ENCODE results near the gene GPRASP2.
"Not testable (repeated sequence)": the region's sequence is repeated elsewhere in the genome, so short reads cannot be mapped to it uniquely, and the experiment has no call there.

Gene GPRASP2
- total RNA-seq: 3.0 to 6.5 reads per million in 2 donors

DNA sequence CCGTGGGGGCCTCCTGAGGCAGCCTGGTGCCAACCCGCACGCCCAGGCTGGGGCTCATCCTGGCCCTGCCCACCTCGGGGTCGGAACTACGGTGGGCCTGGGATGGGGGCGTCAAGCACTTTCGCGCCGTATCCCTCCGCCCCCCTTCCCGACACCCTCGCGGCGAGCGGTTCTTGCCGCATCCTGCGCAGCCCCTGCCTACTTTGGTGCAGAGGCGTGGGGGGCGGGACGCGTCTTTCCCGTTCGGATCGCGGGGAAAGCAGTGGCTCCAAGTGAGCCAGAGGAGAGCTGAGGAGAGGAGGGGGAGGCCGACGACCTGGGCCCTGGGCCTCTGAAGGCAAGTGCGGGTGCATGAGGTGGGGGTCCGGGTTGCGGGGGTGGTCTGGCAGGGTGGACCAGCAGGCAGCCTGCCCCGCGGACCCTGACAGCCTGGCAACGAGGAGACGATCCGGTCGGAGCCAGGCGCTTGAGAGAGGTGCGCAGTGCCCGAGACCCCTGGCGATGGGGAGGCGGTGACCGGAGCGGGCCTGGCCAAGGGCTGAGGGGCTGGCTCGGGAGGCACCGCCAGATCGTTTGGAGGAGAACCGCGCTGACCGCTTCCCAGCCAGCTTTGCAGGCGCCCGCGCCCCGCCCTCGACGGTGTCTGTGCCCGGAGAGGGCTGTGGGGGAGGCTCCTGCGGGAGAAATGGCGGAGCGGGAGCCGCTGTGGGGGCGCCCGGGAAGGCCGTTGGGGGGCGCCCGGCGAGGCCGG lies at the start of gene GPRASP2:
TSS of gene GPRASP2 (plus strand) at position 233 of the 751 bp plus-strand sequence. CDS start 2,422 bp downstream, outside the sequence.
- DNase-seq: peak; percentile 25

DNA sequence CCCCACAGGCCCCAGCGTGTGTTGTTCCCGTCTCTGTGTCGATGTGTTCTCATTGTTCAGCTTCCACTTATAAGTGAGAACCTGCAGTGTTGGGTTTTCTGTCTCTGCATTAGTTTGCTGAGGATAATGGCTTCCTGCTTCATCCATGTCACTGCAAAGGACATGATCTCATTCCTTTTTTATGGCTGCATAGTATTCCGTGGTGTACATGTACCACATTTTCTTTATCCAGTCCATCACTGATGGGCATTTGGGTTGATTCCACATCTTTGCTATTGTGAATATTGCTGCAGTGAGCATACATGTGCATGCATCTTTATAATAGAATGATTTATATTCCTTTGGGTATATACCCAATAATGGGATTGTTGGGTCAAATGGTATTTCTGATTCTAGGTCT lies 48.4 kb upstream of the GPRASP2 start:
- not testable (repeated sequence) for DNase-seq

DNA sequence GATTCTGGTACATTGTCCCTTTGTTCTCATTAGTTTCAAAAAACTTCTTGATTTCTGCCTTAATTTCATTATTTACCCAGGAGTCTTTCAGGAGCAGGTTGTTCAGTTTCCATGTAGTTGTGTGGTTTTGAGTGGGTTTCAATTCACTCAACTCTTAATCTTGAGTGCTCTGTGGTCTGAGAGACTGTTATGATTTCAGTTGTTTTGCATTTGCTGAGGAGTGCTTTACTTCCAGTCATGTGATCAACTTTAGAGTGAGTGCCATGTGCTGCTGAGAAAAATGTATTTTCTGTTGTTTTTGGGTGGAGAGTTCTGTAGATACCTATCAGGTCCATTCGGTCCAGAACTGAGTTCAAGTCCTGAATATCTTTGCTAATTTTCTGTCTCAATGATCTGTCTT lies 45.2 kb upstream of the GPRASP2 start:
- not testable (repeated sequence) for DNase-seq

GRCh38 chrX:102669526-102669925 lies 42.7 kb upstream of the GPRASP2 start:
- no peak for DNase-seq

DNA sequence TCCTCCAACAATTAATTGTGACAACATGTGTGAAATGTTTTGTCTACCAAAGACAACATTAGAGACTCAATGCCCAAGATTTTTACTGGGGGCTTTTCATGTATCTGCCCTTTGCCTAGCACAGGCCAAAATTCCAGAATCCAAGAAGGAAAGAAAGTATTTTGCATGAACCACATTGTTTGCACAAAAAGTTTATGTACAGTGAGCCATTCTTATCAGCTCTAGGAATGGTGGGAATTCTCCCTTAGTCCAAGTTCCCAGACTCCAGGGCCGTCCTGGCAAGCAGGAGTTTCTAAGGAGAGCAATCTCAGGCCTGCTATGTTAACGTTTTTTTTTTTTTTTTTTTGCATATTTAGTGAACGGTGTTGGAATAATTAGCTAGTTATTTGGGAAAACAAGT lies 39.4 kb upstream of the GPRASP2 start:
- DNase-seq: no peak

GRCh38 chrX:102677479-102677878 lies 34.8 kb upstream of the GPRASP2 start:
- DNase-seq: not testable (repeated sequence)

GRCh38 chrX:102684772-102685520 lies 27.3 kb upstream of the GPRASP2 start:
- no peak for DNase-seq

DNA sequence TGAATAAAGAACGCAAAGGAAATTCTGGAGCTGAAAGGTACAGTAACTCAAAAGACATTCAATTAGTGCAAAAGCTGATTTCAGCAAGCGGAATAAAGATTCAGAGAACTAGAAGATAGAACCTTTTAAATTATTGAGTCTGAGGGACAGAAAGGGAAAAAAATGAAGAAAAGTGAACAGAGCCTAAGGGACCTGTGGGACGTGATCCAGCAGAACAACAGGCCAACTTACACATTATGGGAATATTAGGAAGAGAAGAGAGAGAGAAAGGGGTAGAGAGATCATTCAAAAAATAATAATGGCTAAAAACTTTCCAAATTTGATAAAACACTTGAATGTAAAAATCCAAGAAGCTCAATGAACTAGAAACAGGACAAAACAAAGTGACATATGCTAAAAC lies 17.5 kb upstream of the GPRASP2 start:
- no peak for DNase-seq

- no peak for DNase-seq
Measured at GRCh38 chrX:102696306-102696705, 15.9 kb upstream of the GPRASP2 start.

DNA sequence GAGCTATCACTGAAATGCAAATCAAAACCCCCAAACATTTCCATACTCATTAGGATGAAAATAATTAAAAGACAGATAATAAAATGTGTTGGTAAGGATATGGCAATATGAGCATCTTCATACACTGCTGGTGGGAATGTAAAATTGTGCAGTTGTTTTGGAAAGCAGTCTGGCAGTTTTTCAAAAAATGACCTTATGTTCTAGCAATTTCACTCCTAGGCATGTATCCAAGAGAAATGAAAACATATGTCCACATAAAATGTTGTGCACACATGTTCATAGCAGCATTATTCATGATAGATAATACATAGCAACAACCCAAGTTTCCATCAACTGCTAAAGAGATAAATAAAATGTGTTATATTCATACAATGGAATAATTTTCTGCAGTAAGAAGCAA lies 14.8 kb upstream of the GPRASP2 start:
- DNase-seq: no peak

GRCh38 chrX:102708900-102709299 lies 3.3 kb upstream of the GPRASP2 start:
- DNase-seq: no peak

DNA sequence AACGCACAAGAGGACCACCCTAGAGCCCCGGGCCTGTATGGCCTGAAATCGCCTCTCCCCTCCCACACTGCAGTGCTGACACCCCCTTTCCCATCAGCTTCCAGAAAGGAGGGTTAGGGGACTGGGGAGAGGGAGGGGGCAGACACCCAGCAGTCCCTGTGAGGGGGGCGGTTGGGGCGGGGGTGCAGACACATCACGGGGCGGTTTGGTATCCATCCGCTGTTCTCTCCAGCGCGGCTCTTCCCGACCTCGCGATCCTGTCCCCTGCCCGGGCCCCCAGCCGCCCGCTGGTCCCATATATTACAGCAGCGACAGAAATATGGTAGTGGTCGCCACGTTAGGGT lies 404 bp upstream of the GPRASP2 start:
- no peak for DNase-seq

GRCh38 chrX:102712981-102713625 lies 855 bp downstream of the GPRASP2 start:
- no peak for DNase-seq

DNA sequence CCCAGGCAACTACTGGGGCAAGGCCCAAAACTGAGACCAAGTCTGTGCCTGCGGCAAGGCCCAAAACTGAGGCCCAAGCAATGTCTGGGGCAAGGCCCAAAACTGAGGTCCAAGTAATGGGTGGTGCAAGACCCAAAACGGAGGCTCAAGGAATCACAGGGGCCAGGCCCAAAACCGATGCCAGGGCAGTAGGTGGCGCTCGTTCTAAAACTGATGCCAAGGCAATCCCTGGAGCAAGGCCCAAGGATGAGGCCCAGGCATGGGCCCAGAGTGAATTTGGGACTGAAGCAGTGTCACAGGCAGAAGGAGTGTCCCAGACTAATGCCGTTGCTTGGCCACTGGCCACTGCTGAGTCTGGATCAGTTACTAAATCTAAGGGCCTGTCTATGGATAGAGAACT lies 2.7 kb downstream of the GPRASP2 start:
- no peak for DNase-seq

DNA sequence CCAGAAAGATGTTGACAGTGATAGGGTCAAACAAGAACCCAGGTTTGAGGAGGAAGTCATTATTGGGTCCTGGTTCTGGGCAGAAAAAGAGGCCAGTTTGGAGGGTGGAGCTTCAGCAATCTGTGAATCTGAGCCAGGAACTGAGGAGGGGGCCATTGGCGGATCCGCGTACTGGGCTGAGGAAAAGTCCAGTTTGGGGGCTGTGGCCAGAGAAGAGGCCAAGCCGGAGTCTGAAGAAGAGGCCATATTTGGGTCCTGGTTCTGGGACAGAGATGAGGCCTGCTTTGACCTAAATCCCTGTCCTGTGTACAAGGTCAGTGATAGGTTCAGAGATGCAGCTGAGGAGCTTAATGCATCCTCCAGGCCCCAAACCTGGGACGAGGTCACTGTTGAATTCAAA lies 3.7 kb downstream of the GPRASP2 start:
- DNase-seq: no peak

DNA sequence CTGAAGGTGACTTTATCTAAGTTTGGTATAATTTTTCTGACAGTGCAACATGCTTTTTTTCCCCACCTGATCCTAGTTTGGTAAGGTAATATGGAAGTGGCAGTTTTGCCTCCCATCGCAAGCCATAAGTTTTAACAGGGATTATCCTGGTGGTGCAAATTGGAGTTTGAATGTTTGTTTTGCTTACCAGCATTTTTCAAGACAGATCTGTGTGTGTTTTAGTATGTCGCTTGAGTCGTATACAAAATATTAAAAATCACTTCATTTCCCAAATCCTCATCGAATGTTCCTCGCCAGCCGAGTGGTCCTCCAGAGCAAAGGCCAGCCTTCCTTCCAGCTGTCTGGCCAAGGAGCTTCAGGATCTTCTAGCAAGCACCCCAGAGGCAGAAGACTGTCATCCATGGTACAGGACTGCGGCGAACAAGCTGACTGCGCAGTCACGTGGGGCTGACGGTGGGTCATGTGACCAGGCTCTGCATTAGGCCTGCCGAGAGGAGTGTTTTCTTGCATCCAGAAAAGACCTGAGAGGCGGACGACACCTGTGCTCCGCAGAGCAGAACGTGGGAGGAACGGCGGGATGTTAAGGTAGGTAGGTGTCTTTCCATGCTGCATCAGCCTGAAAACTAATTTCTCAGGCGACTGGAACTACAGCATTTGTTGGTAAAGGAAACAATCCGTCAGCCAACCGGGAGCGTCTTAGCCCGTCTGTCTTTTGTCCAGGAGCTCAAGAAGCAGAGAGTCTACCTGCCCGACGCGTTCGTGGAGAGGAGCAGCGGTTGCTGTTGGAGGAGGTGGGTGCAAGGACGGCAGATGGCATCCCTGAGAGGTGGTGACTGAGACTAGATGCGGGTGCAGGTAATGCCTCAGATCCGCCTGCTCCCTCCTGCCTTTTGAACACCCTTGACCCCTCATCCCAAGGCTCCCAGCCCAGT lies 8.3 kb downstream of the GPRASP2 start, which contains the start of gene GPRASP3:
TSS of gene GPRASP3 (plus strand) at position 507 of the 932 bp plus-strand sequence. CDS start 28,253 bp downstream, outside the sequence.
- DNase-seq: peak; percentile 29

- DNase-seq: not testable (repeated sequence)
Measured at GRCh38 chrX:102721169-102721506, 8.9 kb downstream of the GPRASP2 start.

GRCh38 chrX:102723456-102723855 lies 11.2 kb downstream of the GPRASP2 start:
- no peak for DNase-seq

DNA sequence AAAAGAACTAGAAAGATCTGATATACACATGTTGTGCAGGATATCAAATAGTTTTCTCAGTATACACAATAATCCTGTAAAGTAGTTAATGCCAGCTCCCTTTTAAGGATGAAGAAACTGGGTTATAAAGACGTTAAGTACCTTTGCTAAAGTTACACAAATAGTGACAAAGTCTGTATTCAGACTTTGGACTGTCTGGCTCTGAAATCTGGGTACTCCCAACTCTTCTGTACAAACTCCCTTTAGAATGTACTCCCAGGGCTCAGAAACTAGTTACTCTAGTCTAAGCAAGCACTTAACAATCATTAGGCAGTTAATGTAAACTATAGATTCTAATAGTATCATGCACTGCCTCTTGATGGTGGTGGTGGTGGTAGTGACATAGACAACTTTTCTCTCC lies 15.5 kb downstream of the GPRASP2 start:
- no peak for DNase-seq

DNA sequence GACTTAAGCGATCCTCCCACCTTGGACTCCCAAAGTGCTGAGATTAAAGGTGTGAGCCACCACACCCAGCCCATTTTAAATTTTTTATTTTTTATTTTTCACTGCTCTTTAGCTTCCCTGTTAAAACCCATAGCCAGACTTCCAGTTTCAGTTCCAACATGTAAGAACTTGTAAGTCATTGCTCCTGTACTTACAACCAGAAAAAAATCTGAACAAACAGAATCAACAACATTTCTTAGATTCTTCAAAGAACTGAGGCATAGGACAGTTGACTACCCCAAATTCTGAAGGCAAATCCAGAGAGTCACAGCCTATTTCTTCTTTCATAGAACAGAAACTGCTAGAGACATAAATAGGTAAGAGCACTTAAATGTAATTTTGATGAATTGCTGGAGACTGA lies 16.4 kb downstream of the GPRASP2 start:
- DNase-seq: no peak

DNA sequence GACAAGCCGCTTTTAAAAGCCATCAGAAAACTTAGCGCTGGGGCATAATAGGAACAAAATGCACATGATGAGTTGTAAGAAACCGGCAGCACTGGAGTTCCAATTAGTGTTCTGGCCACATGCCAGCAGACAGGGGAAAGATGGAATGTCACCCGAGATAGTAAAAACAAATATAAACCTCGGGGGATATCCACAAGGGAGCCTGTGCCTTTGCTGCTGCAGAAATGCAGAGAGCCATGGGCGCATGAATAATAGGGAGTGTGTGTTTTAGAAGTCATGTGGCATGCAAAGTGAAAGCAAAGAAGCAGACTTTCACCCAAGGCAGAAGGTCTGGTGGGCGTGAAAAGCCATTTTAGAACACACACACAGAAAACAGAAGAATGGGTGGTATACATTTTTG lies 27.4 kb downstream of the GPRASP2 start:
- DNase-seq: no peak

- no peak for DNase-seq
Measured at GRCh38 chrX:102744307-102744706, 32.1 kb downstream of the GPRASP2 start.

DNA sequence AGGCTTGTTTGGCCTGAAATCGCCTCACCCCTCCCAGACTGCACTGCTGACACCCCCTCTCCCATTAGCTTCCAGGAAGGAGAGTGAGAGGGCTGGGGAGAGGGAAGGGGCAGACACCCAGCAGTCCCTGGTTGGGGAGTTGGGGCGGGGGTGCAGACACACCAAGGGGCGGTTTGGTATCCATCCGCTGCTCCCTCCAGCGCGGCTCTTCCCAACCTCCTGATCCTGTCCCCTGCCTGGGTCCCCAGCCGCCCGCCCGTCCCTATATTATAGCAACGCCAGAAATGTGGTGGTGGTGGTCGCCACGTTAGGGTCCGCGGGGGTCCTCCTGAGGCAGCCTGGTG lies 33.2 kb downstream of the GPRASP2 start:
- no peak for DNase-seq
